Nephron progenitor cell (in vitro differentiated cells): Measurements from ENCODE around the gene SLC2A13.
A peak's percentile ranks its signal among the peaks of the same experiment; 100 is the strongest.
"Not testable (repeated sequence)": the region's sequence is repeated elsewhere in the genome, so short reads cannot be mapped to it uniquely, and the experiment has no call there.

Experiments used
- DNase-seq: peaks from one replicate; pipeline ENCODE4 v3.0.0; 2021
- H3K27ac Mint-ChIP-seq: 2 replicates; pipeline ENCODE4 v1.8.0; 2021; ENCODE audit warnings: mild to moderate bottlenecking, moderate library complexity, mixed read lengths
- H3K27me3 Mint-ChIP-seq: 2 replicates; pipeline ENCODE4 v1.8.0; 2021; ENCODE audit warnings: mild to moderate bottlenecking, low read depth, mixed read lengths; ENCODE audit not compliant: poor library complexity
- H3K36me3 Mint-ChIP-seq: 2 replicates; pipeline ENCODE4 v1.8.0; 2021; ENCODE audit warnings: low read depth, mixed read lengths
- H3K4me1 Mint-ChIP-seq: 2 replicates; pipeline ENCODE4 v1.8.0; 2021; ENCODE audit warnings: mixed read lengths
- H3K4me3 Mint-ChIP-seq: 2 replicates; pipeline ENCODE4 v1.8.0; 2021; ENCODE audit warnings: mild to moderate bottlenecking, moderate library complexity, mixed read lengths
- H3K9me3 Mint-ChIP-seq: 2 replicates; pipeline ENCODE4 v1.8.0; 2021; ENCODE audit warnings: mild to moderate bottlenecking, moderate library complexity, mixed read lengths
- TF ChIP-seq, protein P1 (sequence below): fragments of 200-600 bp; sonication (generic); IDR thresholded peaks from 2 replicates; pipeline ENCODE4 v1.5.0; 2021; ENCODE audit warnings: antibody characterized with exemption

Gene SLC2A13

DNA sequence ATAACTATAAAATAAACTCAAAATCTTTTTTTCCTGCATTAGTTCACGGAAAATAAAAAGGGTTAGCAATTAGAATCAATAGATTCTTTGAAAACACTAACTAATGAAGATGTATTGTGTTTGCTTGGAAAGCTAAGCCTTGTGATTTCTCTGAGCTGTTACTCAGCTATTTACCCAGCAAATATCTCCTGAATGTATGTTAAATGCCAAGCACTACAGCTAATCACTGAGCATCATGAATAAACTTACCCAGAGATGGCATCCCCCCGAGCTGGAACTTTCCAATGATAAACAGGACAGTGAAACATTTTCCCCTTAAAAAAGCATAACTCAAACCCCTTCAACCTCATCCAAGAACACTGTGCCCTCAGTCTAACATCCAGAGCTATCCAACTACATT lies 71.2 kb downstream of the SLC2A13 start:
- Mint-ChIP-seq H3K9me3 (no peaks in the 10 kb centered on the region), H3K36me3 (no peaks in the 10 kb centered on the region)

DNA sequence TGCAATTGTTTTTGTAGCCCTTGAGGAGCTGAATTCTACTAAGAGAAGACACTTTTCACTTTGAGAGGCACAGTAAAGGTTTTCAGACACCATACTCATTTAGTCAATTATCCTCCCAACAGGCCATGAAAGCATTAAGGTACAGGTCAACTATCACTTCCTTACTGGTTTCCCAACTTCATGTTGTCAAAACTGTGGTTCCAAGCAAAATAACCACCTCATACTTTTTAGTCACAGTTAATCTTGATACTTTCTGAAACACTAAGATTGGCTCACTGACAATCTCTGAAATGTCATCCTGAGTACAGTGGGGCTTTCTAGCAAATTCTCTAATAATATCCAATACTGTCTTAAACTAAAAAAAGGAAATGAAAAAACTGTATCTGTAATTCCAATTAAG lies 71.7 kb downstream of the SLC2A13 start:
- TF ChIP-seq, protein P1, sequence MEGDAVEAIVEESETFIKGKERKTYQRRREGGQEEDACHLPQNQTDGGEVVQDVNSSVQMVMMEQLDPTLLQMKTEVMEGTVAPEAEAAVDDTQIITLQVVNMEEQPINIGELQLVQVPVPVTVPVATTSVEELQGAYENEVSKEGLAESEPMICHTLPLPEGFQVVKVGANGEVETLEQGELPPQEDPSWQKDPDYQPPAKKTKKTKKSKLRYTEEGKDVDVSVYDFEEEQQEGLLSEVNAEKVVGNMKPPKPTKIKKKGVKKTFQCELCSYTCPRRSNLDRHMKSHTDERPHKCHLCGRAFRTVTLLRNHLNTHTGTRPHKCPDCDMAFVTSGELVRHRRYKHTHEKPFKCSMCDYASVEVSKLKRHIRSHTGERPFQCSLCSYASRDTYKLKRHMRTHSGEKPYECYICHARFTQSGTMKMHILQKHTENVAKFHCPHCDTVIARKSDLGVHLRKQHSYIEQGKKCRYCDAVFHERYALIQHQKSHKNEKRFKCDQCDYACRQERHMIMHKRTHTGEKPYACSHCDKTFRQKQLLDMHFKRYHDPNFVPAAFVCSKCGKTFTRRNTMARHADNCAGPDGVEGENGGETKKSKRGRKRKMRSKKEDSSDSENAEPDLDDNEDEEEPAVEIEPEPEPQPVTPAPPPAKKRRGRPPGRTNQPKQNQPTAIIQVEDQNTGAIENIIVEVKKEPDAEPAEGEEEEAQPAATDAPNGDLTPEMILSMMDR, result no peak
- Mint-ChIP-seq H3K9me3 (no peaks in the 10 kb centered on the region), H3K27me3 (no peaks in the 10 kb centered on the region), H3K4me3 (no peak overlapping the region), H3K4me1 (peaks cover 18% of the 10 kb centered on the region), H3K36me3 (no peaks in the 10 kb centered on the region), H3K27ac (peak overlapping the region; percentile 31)
- DNase-seq, result no peak

More for the DNA sequence above, 71.2 kb downstream of the SLC2A13 start:
- Mint-ChIP-seq H3K4me1 (peaks cover 18% of the 10 kb centered on the region), H3K27ac (peak overlapping the region; percentile 20), H3K4me3 (no peak overlapping the region), H3K27me3 (no peaks in the 10 kb centered on the region)
- TF ChIP-seq, protein P1, result no peak
- DNase-seq, result no peak

DNA sequence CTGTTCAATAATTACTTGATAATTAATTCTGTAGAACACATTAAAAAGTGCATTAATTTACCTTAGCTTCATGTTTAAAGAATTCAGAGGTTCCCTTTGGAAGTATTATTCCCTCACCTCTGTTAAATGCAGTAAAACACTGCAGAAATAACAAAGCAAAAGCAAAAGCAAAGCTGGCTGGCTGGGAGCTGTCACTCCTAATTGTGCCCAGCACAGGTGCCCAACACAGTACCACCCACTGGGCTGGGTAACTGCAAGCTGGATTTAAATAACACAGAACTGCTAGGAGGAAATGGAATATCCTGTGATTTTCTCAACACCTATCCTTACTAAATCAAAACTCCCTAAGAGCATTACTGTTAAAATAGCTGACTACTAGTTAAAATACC lies 72.6 kb downstream of the SLC2A13 start:
- TF ChIP-seq, protein P1, result no peak
- H3K4me1 Mint-ChIP-seq, result peaks cover 18% of the 10 kb centered on the region
- no peaks in the 10 kb centered on the region for H3K27me3 Mint-ChIP-seq
- no peaks in the 10 kb centered on the region for H3K9me3 Mint-ChIP-seq
- H3K36me3 Mint-ChIP-seq, result peaks cover 3% of the 10 kb centered on the region
- H3K4me3 Mint-ChIP-seq, result no peak overlapping the region
- H3K27ac Mint-ChIP-seq, result no peak overlapping the region
- no peak for DNase-seq

DNA sequence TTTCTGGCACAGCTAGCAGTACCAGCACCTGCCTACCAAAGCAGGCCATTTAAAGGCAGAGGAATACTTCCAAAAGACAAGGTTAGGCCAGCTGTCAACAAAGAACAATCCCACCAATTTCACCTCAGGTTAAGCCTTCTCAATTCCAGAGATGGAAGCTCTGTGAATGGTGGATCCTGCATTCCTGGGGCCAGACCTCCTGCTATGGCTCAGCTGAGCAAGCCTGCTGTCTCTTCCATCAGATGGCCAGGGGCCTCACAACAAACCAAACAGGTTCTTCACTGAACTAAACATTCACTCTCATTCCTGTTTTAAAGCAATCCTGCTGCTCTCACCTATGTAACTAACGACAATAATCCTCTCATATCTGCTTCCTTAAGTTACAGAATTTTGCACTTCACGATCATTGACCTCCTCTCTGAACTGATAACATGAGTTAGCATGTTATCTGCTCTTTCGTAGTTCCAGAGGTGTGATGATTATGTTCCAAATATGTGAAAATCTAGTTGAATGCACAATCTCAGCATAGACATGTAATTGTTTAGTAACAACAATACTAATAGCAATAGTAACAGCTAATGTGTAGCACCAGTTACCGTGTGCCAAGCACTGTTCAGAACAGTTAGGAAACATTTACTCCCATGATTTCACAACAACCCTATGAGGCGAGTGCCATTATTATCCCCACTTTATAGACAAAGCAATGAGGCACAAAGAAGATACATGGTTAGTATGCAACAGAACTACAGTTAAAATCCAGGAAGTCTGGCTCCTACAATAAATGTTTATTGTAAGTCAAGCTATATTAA lies 73.2 kb downstream of the SLC2A13 start:
- no peak overlapping the region for H3K27ac Mint-ChIP-seq
- no peaks in the 10 kb centered on the region for H3K9me3 Mint-ChIP-seq
- H3K36me3 Mint-ChIP-seq, result peaks cover 7% of the 10 kb centered on the region
- TF ChIP-seq, protein P1, result no peak
- H3K4me3 Mint-ChIP-seq, result no peak overlapping the region
- no peak for DNase-seq
- H3K4me1 Mint-ChIP-seq, result peaks cover 18% of the 10 kb centered on the region
- H3K27me3 Mint-ChIP-seq, result no peaks in the 10 kb centered on the region

DNA sequence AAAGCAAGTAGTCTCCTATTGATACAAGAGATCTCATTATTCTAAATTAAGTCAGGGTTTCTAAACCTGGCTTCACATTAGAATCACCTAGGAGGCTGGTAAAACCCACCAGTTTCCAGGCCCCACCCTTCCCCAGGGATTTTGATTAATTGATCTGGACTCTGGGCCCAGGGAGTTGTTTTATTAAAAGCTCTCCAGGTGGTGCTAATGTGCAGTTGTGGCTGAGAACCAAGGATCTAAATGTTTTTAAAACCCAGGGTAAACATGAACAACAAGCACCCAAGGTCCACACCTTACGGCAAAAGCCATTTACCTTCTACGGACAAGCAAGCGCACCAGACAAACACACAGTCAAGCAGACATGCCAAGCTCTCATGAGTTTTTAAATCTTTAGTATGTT lies 73.9 kb downstream of the SLC2A13 start:
- H3K9me3 Mint-ChIP-seq, result no peaks in the 10 kb centered on the region
- H3K4me3 Mint-ChIP-seq, result no peak overlapping the region
- TF ChIP-seq, protein P1, result no peak

DNA sequence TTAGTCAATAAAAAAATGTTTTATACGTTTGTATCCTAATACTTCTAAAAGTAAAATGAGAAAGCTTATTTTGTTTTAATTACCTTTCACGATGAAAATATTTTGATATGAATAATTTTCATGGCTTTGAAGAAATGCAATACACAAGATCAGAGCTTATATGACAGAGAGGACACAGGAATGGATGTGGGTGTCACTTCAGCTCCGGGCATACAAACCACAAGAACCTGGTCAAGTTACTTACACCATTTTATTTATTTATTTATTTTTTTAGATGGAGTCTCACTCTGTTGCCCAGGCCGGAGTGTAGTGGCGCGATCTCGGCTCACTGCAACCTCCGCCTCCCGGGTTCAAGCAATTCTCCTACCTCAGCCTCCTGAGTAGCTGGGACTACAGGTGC lies 74.9 kb downstream of the SLC2A13 start:
- not testable (repeated sequence) for H3K9me3 Mint-ChIP-seq, H3K27ac Mint-ChIP-seq, H3K4me3 Mint-ChIP-seq, DNase-seq, H3K27me3 Mint-ChIP-seq
- Mint-ChIP-seq H3K4me1 (peaks cover 18% of the 10 kb centered on the region), H3K36me3 (peaks cover 13% of the 10 kb centered on the region)

More for the DNA sequence above, 73.9 kb downstream of the SLC2A13 start:
- Mint-ChIP-seq H3K27me3 (no peaks in the 10 kb centered on the region), H3K36me3 (peaks cover 13% of the 10 kb centered on the region), H3K4me1 (peaks cover 18% of the 10 kb centered on the region), H3K27ac (no peak overlapping the region)
- no peak for DNase-seq
